Adrenal gland (tissue), 5 donors: ENCODE results near the gene PLD5.

ENCODE experiments used
- CTCF ChIP-seq, 6 experiments: fragments of 450-650 bp in 4 of 6; fragments of 200-600 bp in 2 of 6; sonication (generic) in 1 of 6; IDR thresholded peaks; 1 replicate in 5 of 6; 2 replicates in 1 of 6; pipeline versions ENCODE4 v1.5.1 to v1.8.0; 2016 to 2021; ENCODE audit warnings: antibody characterized with exemption in 6 of 6, mild to moderate bottlenecking in 2 of 6, moderate library complexity in 1 of 6
- POLR2A ChIP-seq, 2 donors: fragments of 450-650 bp; IDR thresholded peaks; one replicate each; pipeline ENCODE4 v1.6.1; 2017; ENCODE audit warnings: antibody characterized with exemption in 2 of 2, mild to moderate bottlenecking in 2 of 2, moderate library complexity in 1 of 2
- donor health status: DM: no; HTN: no; CAD: no.

GRCh38 chr1:242224461-242224860 is 300.0 kb downstream of the PLD5 start:
- TF ChIP-seq CTCF (IDR thresholded peaks at IDR 0.05) (no peak), POLR2A (IDR thresholded peaks at IDR 0.05) (no peak)
